ENCODE measurements around the gene NRXN3.

The NRXN3 gene

GRCh38 chr14:79496701-79497100 lies 1326.5 kb downstream of the NRXN3 start:
- H3K4me3 ChIP-seq (ENCODE audit: extremely low read depth, insufficient read depth, low read length, poor library complexity, severe bottlenecking) = no peak overlapping the region
- H3K9me3 ChIP-seq (ENCODE audit: control insufficient read depth, low read length) = no peaks in the 10 kb centered on the region
- H3K36me3 ChIP-seq (ENCODE audit: control insufficient read depth, insufficient read depth, low read length) = no peaks in the 10 kb centered on the region
- H3K27ac ChIP-seq (ENCODE audit: low read depth, low read length, severe bottlenecking) = no peak overlapping the region
- no peaks in the 10 kb centered on the region for H3K4me1 ChIP-seq (ENCODE audit: control insufficient read depth, insufficient read depth, low read length, poor library complexity, severe bottlenecking)
- WGBS, 2 experiments (ENCODE audit: insufficient coverage in 2 of 2) = 88% methylated on average over 1 of the region's 4 CpGs; no CpG with 5 or more reads in 1 of the 2 experiments

DNA sequence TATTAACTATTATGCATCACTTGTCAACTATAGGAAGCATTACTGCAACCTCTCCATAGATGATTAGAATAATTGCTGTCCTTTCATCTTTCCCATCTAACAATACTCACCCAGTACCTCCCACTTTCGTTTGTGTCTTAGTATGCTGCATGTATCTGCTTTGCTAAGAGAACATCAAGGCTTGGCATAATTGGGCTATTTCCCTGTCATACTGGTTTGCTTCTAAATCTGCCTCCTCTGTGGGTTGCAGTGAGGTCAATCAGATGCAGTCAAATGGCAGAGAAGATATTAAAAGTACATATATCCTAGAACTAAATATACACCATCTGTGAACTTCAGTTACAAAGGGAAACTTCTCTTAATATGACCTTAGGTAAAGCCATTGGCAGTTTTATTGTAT lies 1330.3 kb downstream of the NRXN3 start:
- WGBS, 2 experiments (ENCODE audit: insufficient coverage in 2 of 2) = no CpG with 5 or more reads among the region's 1 CpG
- Histone ChIP-seq H3K4me1 (ENCODE audit: control insufficient read depth, insufficient read depth, low read length, poor library complexity, severe bottlenecking) (no peaks in the 10 kb centered on the region), H3K9me3 (ENCODE audit: control insufficient read depth, low read length) (no peaks in the 10 kb centered on the region), H3K36me3 (ENCODE audit: control insufficient read depth, insufficient read depth, low read length) (no peaks in the 10 kb centered on the region), H3K4me3 (ENCODE audit: extremely low read depth, insufficient read depth, low read length, poor library complexity, severe bottlenecking) (no peak overlapping the region), H3K27ac (ENCODE audit: low read depth, low read length, severe bottlenecking) (no peak overlapping the region)

DNA sequence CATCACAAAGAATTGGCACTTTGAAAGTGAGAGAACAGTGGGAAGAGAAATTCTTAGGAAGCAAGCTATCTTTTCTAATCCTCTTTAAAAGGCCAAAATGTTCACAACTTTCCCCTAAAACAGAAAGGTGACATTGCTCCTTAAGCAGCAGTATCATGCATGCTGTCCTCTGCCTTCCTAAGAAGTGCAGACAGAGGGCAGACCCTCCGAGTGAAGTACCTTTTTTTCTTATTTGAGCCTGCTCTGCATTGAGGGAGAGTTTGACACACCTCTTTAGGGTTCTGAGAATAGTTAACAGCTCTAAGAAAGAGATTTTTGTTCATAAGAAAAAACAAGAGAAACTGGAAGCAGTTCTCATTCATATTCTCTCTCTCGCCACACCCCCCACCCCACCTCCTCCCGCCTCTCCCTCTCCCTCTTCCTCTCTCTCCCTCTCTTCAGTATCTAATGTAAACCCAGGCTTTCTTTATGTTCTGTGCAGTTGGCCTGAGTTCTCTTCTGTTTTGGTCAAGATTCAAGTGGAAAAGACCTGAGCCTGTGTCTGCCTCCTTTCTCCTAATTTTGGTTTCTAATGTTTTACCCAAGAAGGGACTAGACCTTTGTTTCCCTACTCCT lies 1332.1 kb downstream of the NRXN3 start:
- Histone ChIP-seq H3K27ac (ENCODE audit: low read depth, low read length, severe bottlenecking) (no peak overlapping the region), H3K36me3 (ENCODE audit: control insufficient read depth, insufficient read depth, low read length) (no peaks in the 10 kb centered on the region), H3K9me3 (ENCODE audit: control insufficient read depth, low read length) (no peaks in the 10 kb centered on the region), H3K4me1 (ENCODE audit: control insufficient read depth, insufficient read depth, low read length, poor library complexity, severe bottlenecking) (no peaks in the 10 kb centered on the region), H3K4me3 (ENCODE audit: extremely low read depth, insufficient read depth, low read length, poor library complexity, severe bottlenecking) (no peak overlapping the region)
- WGBS, 2 experiments (ENCODE audit: insufficient coverage in 2 of 2) = 33% methylated on average over 1 of the region's 3 CpGs; no CpG with 5 or more reads in 1 of the 2 experiments

DNA sequence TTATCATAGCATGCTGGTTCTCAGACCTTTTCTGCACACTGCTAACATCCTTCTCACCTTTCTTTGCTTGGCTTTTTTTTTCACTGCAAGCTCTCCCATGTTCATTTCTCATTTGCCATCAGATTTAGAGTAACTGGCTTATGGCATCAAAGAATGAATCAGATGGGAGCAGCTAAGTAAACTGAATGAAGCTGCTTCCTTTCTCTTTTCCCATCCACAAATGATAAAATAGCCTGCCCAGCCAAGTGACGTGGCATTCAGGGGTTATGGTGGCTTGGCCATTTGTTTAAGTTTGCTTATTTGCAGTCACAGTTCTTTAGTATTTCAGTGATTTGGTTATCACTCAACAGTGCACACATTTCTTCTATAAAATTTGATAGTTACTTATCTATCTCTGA lies 1332.6 kb downstream of the NRXN3 start:
- Histone ChIP-seq H3K9me3 (ENCODE audit: control insufficient read depth, low read length) (no peaks in the 10 kb centered on the region), H3K4me3 (ENCODE audit: extremely low read depth, insufficient read depth, low read length, poor library complexity, severe bottlenecking) (no peak overlapping the region), H3K27ac (ENCODE audit: low read depth, low read length, severe bottlenecking) (no peak overlapping the region), H3K4me1 (ENCODE audit: control insufficient read depth, insufficient read depth, low read length, poor library complexity, severe bottlenecking) (no peaks in the 10 kb centered on the region), H3K36me3 (ENCODE audit: control insufficient read depth, insufficient read depth, low read length) (no peaks in the 10 kb centered on the region)
- 80% methylated on average over 1 of the region's 1 CpG; no CpG with 5 or more reads in 1 of the 2 experiments for WGBS, 2 experiments (ENCODE audit: insufficient coverage in 2 of 2)

DNA sequence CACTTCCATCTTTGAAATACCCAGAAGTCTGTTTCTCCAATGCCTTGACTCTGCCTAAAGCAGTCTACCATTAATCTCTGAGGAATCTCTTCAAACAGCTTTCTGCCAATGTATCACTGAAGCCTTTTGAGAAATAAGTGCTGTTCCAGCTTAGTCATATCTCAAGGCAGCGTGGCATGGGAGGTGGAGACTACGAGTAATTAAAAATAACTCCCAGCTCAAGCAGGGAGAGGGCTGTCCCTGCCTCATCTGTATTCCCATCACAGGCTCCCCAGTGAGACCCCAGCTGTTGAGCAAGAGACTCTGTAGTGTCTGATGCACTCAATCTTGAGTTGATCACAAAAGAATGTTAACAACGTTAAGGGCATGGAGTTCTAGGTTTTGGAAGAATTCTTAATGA lies 1340.5 kb downstream of the NRXN3 start:
- Histone ChIP-seq H3K27ac (ENCODE audit: low read depth, low read length, severe bottlenecking) (no peak overlapping the region), H3K9me3 (ENCODE audit: control insufficient read depth, low read length) (no peaks in the 10 kb centered on the region), H3K4me1 (ENCODE audit: control insufficient read depth, insufficient read depth, low read length, poor library complexity, severe bottlenecking) (peaks cover 18% of the 10 kb centered on the region), H3K4me3 (ENCODE audit: extremely low read depth, insufficient read depth, low read length, poor library complexity, severe bottlenecking) (no peak overlapping the region), H3K36me3 (ENCODE audit: control insufficient read depth, insufficient read depth, low read length) (no peaks in the 10 kb centered on the region)
- WGBS, 2 experiments (ENCODE audit: insufficient coverage in 2 of 2) = 59 to 100% methylated on average over 1 to 2 of the region's 3 CpGs

GRCh38 chr14:79511146-79511545 lies 1341.0 kb downstream of the NRXN3 start:
- no peaks in the 10 kb centered on the region for H3K36me3 ChIP-seq (ENCODE audit: control insufficient read depth, insufficient read depth, low read length)
- H3K27ac ChIP-seq (ENCODE audit: low read depth, low read length, severe bottlenecking) = no peak overlapping the region
- H3K4me3 ChIP-seq (ENCODE audit: extremely low read depth, insufficient read depth, low read length, poor library complexity, severe bottlenecking) = no peak overlapping the region
- WGBS, 2 experiments (ENCODE audit: insufficient coverage in 2 of 2) = 95 to 100% methylated on average over 2 of the region's 3 CpGs
- peaks cover 23% of the 10 kb centered on the region for H3K4me1 ChIP-seq (ENCODE audit: control insufficient read depth, insufficient read depth, low read length, poor library complexity, severe bottlenecking)
- no peaks in the 10 kb centered on the region for H3K9me3 ChIP-seq (ENCODE audit: control insufficient read depth, low read length)

DNA sequence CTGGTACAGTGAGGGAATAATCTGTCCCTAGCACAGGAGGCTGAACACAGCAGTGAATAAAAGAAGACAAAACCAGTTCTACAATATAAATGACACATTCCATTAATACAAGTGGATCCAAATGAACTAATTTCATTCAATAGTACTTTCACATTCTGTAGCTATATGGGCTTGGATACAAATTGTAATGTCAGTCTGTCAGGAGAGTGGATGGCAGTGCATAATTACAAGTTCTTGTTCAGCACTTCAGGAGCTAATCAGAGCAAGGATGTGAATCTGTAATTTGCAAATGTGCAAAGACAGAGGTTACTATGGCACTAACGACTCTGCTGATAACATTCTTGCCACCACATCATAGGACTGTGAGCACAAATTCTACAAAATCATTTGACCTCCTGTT lies 1343.3 kb downstream of the NRXN3 start:
- H3K27ac ChIP-seq (ENCODE audit: low read depth, low read length, severe bottlenecking) = no peak overlapping the region
- 83 to 89% methylated on average over 1 of the region's 1 CpG for WGBS, 2 experiments (ENCODE audit: insufficient coverage in 2 of 2)

GRCh38 chr14:79514700-79515099 lies 1344.5 kb downstream of the NRXN3 start:
- 61% methylated on average over 2 of the region's 2 CpGs; no CpG with 5 or more reads in 1 of the 2 experiments for WGBS, 2 experiments (ENCODE audit: insufficient coverage in 2 of 2)
- H3K27ac ChIP-seq (ENCODE audit: low read depth, low read length, severe bottlenecking) = peak overlapping the region; percentile 89
- no peaks in the 10 kb centered on the region for H3K9me3 ChIP-seq (ENCODE audit: control insufficient read depth, low read length)
- no peak overlapping the region for H3K4me3 ChIP-seq (ENCODE audit: extremely low read depth, insufficient read depth, low read length, poor library complexity, severe bottlenecking)
- no peaks in the 10 kb centered on the region for H3K36me3 ChIP-seq (ENCODE audit: control insufficient read depth, insufficient read depth, low read length)
- H3K4me1 ChIP-seq (ENCODE audit: control insufficient read depth, insufficient read depth, low read length, poor library complexity, severe bottlenecking) = peaks cover 24% of the 10 kb centered on the region

More for the DNA sequence above, 1343.3 kb downstream of the NRXN3 start:
- Histone ChIP-seq H3K9me3 (ENCODE audit: control insufficient read depth, low read length) (no peaks in the 10 kb centered on the region), H3K4me1 (ENCODE audit: control insufficient read depth, insufficient read depth, low read length, poor library complexity, severe bottlenecking) (peaks cover 24% of the 10 kb centered on the region), H3K36me3 (ENCODE audit: control insufficient read depth, insufficient read depth, low read length) (no peaks in the 10 kb centered on the region), H3K4me3 (ENCODE audit: extremely low read depth, insufficient read depth, low read length, poor library complexity, severe bottlenecking) (no peak overlapping the region)

- peak overlapping the region; percentile 89 for H3K27ac ChIP-seq (ENCODE audit: low read depth, low read length, severe bottlenecking)
These were observed 1345.0 kb downstream of the NRXN3 start for GRCh38 chr14:79515158-79515557.

GRCh38 chr14:79516009-79516408 lies 1345.8 kb downstream of the NRXN3 start:
- 12 to 51% methylated on average over 2 of the region's 2 CpGs for WGBS, 2 experiments (ENCODE audit: insufficient coverage in 2 of 2)
- Histone ChIP-seq H3K36me3 (ENCODE audit: control insufficient read depth, insufficient read depth, low read length) (no peaks in the 10 kb centered on the region), H3K27ac (ENCODE audit: low read depth, low read length, severe bottlenecking) (peak overlapping the region; percentile 10), H3K9me3 (ENCODE audit: control insufficient read depth, low read length) (no peaks in the 10 kb centered on the region), H3K4me3 (ENCODE audit: extremely low read depth, insufficient read depth, low read length, poor library complexity, severe bottlenecking) (no peak overlapping the region), H3K4me1 (ENCODE audit: control insufficient read depth, insufficient read depth, low read length, poor library complexity, severe bottlenecking) (peaks cover 21% of the 10 kb centered on the region)

More at GRCh38 chr14:79515158-79515557, 1345.0 kb downstream of the NRXN3 start:
- no peaks in the 10 kb centered on the region for H3K9me3 ChIP-seq (ENCODE audit: control insufficient read depth, low read length)
- peaks cover 24% of the 10 kb centered on the region for H3K4me1 ChIP-seq (ENCODE audit: control insufficient read depth, insufficient read depth, low read length, poor library complexity, severe bottlenecking)
- 86 to 91% methylated on average over 3 of the region's 3 CpGs for WGBS, 2 experiments (ENCODE audit: insufficient coverage in 2 of 2)
- H3K36me3 ChIP-seq (ENCODE audit: control insufficient read depth, insufficient read depth, low read length) = no peaks in the 10 kb centered on the region
- no peak overlapping the region for H3K4me3 ChIP-seq (ENCODE audit: extremely low read depth, insufficient read depth, low read length, poor library complexity, severe bottlenecking)

GRCh38 chr14:79525416-79525815 lies 1355.2 kb downstream of the NRXN3 start:
- 100% methylated on average over 2 of the region's 3 CpGs; no CpG with 5 or more reads in 1 of the 2 experiments for WGBS, 2 experiments (ENCODE audit: insufficient coverage in 2 of 2)
- no peak overlapping the region for H3K4me3 ChIP-seq (ENCODE audit: extremely low read depth, insufficient read depth, low read length, poor library complexity, severe bottlenecking)
- no peaks in the 10 kb centered on the region for H3K36me3 ChIP-seq (ENCODE audit: control insufficient read depth, insufficient read depth, low read length)
- H3K4me1 ChIP-seq (ENCODE audit: control insufficient read depth, insufficient read depth, low read length, poor library complexity, severe bottlenecking) = peaks cover 2% of the 10 kb centered on the region
- H3K9me3 ChIP-seq (ENCODE audit: control insufficient read depth, low read length) = no peaks in the 10 kb centered on the region
- no peak overlapping the region for H3K27ac ChIP-seq (ENCODE audit: low read depth, low read length, severe bottlenecking)

Measured in mesodermal cell (in vitro differentiated cells).